Neural cell (in vitro differentiated cells): ENCODE data around the gene UBE2F. TPM values are rescaled to one million over a fixed set of nuclear protein-coding genes. Genes with fewer than 3 reads are reported as not detected.

ENCODE experiments used
- H2AFZ ChIP-seq: fragments of 200-600, 300-800 bp; sonication (generic), shearing (Covaris generic); 2 replicates; pipeline ENCODE4 v1.6.0; 2014; ENCODE audit warnings: low read depth, mild to moderate bottlenecking, antibody characterized with exemption, low read length, moderate library complexity
- H3F3A ChIP-seq: fragments of 200-600 bp; shearing (Covaris generic); 2 replicates; pipeline ENCODE4 v1.6.1; 2016; ENCODE audit warnings: mild to moderate bottlenecking, moderate library complexity, mixed read lengths, antibody characterized with exemption, low read length; ENCODE audit not compliant: insufficient read depth, poor library complexity, severe bottlenecking
- H3K27ac ChIP-seq: fragments of 200-600, 300-800 bp; sonication (generic), shearing (Covaris generic); 2 replicates; pipeline ENCODE4 v1.5.1; 2014; ENCODE audit warnings: mild to moderate bottlenecking, low read length, moderate library complexity
- H3K27me3 ChIP-seq: fragments of 300-800, 200-600 bp; sonication (generic), shearing (Covaris generic); 2 replicates; pipeline ENCODE4 v1.6.0; 2014; ENCODE audit warnings: mild to moderate bottlenecking, low read depth, low read length, moderate library complexity; ENCODE audit not compliant: insufficient read depth
- H3K36me3 ChIP-seq: fragments of 300-800, 200-600 bp; sonication (generic), shearing (Covaris generic); 2 replicates; pipeline ENCODE4 v1.5.1; 2014; ENCODE audit warnings: mild to moderate bottlenecking, antibody characterized with exemption, low read length, moderate library complexity; ENCODE audit not compliant: insufficient read depth
- H3K4me2 ChIP-seq: fragments of 300-800, 200-600 bp; sonication (generic), shearing (Covaris generic); 2 replicates; pipeline ENCODE4 v1.6.0; 2014; ENCODE audit warnings: mild to moderate bottlenecking, low read length
- H3K4me3 ChIP-seq: fragments of 300-800, 200-600 bp; sonication (generic), shearing (Covaris generic); 2 replicates; pipeline ENCODE4 v1.5.1; 2014; ENCODE audit warnings: mild to moderate bottlenecking, low read length, moderate library complexity
- H3K79me2 ChIP-seq: fragments of 200-600 bp; shearing (Covaris generic); replicated peaks from 2 replicates; pipeline ENCODE4 v1.6.0; 2014; ENCODE audit warnings: mild to moderate bottlenecking, low read length, moderate library complexity; ENCODE audit not compliant: insufficient read depth
- H3K9ac ChIP-seq: fragments of 300-800, 200-600 bp; sonication (generic), shearing (Covaris generic); 2 replicates; pipeline ENCODE4 v1.6.1; 2016; ENCODE audit warnings: mild to moderate bottlenecking, low read length, mixed read lengths
- H3K9me2 ChIP-seq: fragments of 200-600 bp; shearing (Covaris generic); 2 replicates; pipeline ENCODE4 v1.6.1; 2016; ENCODE audit warnings: mild to moderate bottlenecking, low read length, mixed read lengths; ENCODE audit not compliant: insufficient read depth
- H3K9me3 ChIP-seq: fragments of 200-600, 300-800 bp; sonication (generic), shearing (Covaris generic); 2 replicates; pipeline ENCODE4 v1.6.1; 2016; ENCODE audit warnings: mild to moderate bottlenecking, mixed run types, low read length, moderate library complexity, mixed read lengths
- H4K20me1 ChIP-seq: fragments of 200-600 bp; shearing (Covaris generic); 2 replicates; pipeline ENCODE4 v1.6.1; 2016; ENCODE audit warnings: mild to moderate bottlenecking, mixed run types; ENCODE audit not compliant: insufficient read depth
- CTCF ChIP-seq: fragments of 450-650 bp; IDR thresholded peaks from 2 replicates; pipeline ENCODE4 v1.5.1; 2014; ENCODE audit warnings: antibody characterized with exemption, mild to moderate bottlenecking, moderate library complexity; ENCODE audit not compliant: poor library complexity, severe bottlenecking
- EP300 ChIP-seq: fragments of 450-650 bp; conservative IDR thresholded peaks from 2 replicates; pipeline ENCODE4 v1.6.1; 2014; ENCODE audit warnings: antibody characterized with exemption, mild to moderate bottlenecking, moderate library complexity; ENCODE audit not compliant: poor library complexity, severe bottlenecking
- EZH2 ChIP-seq: fragments of 200-600, 300-800 bp; shearing (Covaris generic), sonication (generic); IDR thresholded peaks from 2 replicates; pipeline ENCODE4 v1.6.1; 2014; ENCODE audit warnings: antibody characterized with exemption, low read length, borderline replicate concordance, mild to moderate bottlenecking; ENCODE audit not compliant: insufficient read depth, poor library complexity, severe bottlenecking
- MXI1 ChIP-seq: fragments of 450-650 bp; conservative IDR thresholded peaks from 2 replicates; pipeline ENCODE4 v1.6.1; 2014; ENCODE audit warnings: antibody characterized with exemption, mild to moderate bottlenecking; ENCODE audit not compliant: poor library complexity, severe bottlenecking
- POLR2AphosphoS5 ChIP-seq: IDR thresholded peaks from 2 replicates; pipeline ENCODE4 v1.6.1; 2012
- RAD21 ChIP-seq: fragments of 450-650 bp; conservative IDR thresholded peaks from 2 replicates; pipeline ENCODE4 v1.6.1; 2014; ENCODE audit warnings: antibody characterized with exemption, mild to moderate bottlenecking, moderate library complexity
- SMC3 ChIP-seq: fragments of 450-650 bp; conservative IDR thresholded peaks from 2 replicates; pipeline ENCODE4 v1.6.1; 2014; ENCODE audit warnings: antibody characterized with exemption, mild to moderate bottlenecking, moderate library complexity; ENCODE audit not compliant: poor library complexity
- TAF1 ChIP-seq: IDR thresholded peaks from 2 replicates; pipeline ENCODE4 v1.6.1; 2012; ENCODE audit warnings: low read depth
- polyA plus RNA-seq: library from polyadenylated mRNA; depleted of rRNA; stranded (reverse); fragments of >200 nt; gene quantifications from 2 replicates; pipeline ENCODE4 v1.2.3, GENCODE V29; 2014
- TF ChIP-seq, protein P1 (sequence below): IDR thresholded peaks from 2 replicates; pipeline ENCODE4 v1.6.1; 2012; ENCODE audit warnings: borderline replicate concordance

Gene UBE2F
- polyA plus RNA-seq, 1 donor from 2014 or later = 65.7 TPM

- Histone ChIP-seq H2AFZ (no peak overlapping the region), H3K4me2 (peak overlapping the region; percentile 86), H3F3A (no peaks in the 10 kb centered on the region), H3K27me3 (no peaks in the 10 kb centered on the region), H3K36me3 (no peaks in the 10 kb centered on the region), H3K27ac (no peak overlapping the region), H3K9me3 (no peaks in the 10 kb centered on the region), H3K79me2 (no peaks in the 10 kb centered on the region), H3K9ac (no peak overlapping the region), H3K4me3 (peak overlapping the region; percentile 99), H4K20me1 (no peaks in the 10 kb centered on the region), H3K9me2 (no peaks in the 10 kb centered on the region)
- TF ChIP-seq CTCF = no peak
- TF ChIP-seq SMC3 = no peak
- no peak for TF ChIP-seq TAF1
- TF ChIP-seq RAD21 = no peak
- TF ChIP-seq POLR2AphosphoS5 = no peak
- TF ChIP-seq MXI1 = no peak
- TF ChIP-seq, protein P1, sequence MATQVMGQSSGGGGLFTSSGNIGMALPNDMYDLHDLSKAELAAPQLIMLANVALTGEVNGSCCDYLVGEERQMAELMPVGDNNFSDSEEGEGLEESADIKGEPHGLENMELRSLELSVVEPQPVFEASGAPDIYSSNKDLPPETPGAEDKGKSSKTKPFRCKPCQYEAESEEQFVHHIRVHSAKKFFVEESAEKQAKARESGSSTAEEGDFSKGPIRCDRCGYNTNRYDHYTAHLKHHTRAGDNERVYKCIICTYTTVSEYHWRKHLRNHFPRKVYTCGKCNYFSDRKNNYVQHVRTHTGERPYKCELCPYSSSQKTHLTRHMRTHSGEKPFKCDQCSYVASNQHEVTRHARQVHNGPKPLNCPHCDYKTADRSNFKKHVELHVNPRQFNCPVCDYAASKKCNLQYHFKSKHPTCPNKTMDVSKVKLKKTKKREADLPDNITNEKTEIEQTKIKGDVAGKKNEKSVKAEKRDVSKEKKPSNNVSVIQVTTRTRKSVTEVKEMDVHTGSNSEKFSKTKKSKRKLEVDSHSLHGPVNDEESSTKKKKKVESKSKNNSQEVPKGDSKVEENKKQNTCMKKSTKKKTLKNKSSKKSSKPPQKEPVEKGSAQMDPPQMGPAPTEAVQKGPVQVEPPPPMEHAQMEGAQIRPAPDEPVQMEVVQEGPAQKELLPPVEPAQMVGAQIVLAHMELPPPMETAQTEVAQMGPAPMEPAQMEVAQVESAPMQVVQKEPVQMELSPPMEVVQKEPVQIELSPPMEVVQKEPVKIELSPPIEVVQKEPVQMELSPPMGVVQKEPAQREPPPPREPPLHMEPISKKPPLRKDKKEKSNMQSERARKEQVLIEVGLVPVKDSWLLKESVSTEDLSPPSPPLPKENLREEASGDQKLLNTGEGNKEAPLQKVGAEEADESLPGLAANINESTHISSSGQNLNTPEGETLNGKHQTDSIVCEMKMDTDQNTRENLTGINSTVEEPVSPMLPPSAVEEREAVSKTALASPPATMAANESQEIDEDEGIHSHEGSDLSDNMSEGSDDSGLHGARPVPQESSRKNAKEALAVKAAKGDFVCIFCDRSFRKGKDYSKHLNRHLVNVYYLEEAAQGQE = no peak
- no peak for TF ChIP-seq EP300
- TF ChIP-seq EZH2 = no peak
Measured at GRCh38 chr2:238059505-238059904, 92.7 kb downstream of the UBE2F start.

DNA sequence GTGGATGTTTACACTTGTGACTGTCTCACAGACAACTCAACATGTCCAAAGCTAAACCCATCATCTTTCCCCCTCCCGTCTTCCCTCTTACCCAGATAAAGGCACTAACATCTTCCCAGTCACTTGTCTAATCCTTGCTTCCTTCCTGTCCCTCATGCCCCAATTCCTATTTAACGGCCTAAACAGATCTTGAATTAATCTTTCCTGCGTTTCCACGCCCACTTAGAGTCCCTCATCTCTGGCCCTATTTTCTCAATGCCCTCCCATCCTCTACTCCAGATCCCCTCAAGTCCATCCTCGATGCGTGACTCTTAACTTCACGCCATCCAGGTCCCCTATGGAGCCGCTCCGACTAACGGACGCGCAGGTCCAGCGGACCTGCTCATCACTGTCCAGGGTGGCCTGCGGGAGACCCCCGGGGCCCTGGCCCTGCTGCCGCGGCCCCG lies 93.3 kb downstream of the UBE2F start:
- H3K9ac ChIP-seq = peak overlapping the region; percentile 96
- peak overlapping the region; percentile 86 for H3K4me2 ChIP-seq
- no peaks in the 10 kb centered on the region for H3K27me3 ChIP-seq
- H2AFZ ChIP-seq = peak overlapping the region; percentile 94
- no peaks in the 10 kb centered on the region for H3K9me3 ChIP-seq
- no peaks in the 10 kb centered on the region for H4K20me1 ChIP-seq
- peak overlapping the region; percentile 99 for H3K4me3 ChIP-seq
- H3F3A ChIP-seq = no peaks in the 10 kb centered on the region
- peak overlapping the region; percentile 90 for H3K27ac ChIP-seq
- H3K36me3 ChIP-seq = no peaks in the 10 kb centered on the region
- H3K9me2 ChIP-seq = no peaks in the 10 kb centered on the region
- TF ChIP-seq MXI1 = no peak
- H3K79me2 ChIP-seq = no peaks in the 10 kb centered on the region
